HEK293 (cell line): ENCODE data around the gene CHEK1.

Source experiments
- CTCF ChIA-PET: fragments of 350-600 bp; formaldehyde crosslinking; extraction: SDS; loops from one replicate; lab custom pipeline; 2021; ENCODE audit warnings: antibody characterized with exemption; lab: Yijun Ruan, JAX
- POLR2A ChIA-PET: fragments of 300-600 bp; formaldehyde crosslinking; extraction: SDS; loops from one replicate; lab custom pipeline; 2020; ENCODE audit warnings: antibody characterized with exemption, inconsistent platforms; lab: Yijun Ruan, JAX
- H3K27ac ChIP-seq: fragments of 200-500 bp; sonication (Bioruptor generic); 2 replicates; pipeline ENCODE4 v1.5.1; 2014; ENCODE audit warnings: low read depth, low read length, control low read depth, inconsistent platforms; ENCODE audit errors: extremely low read depth
- H3K36me3 ChIP-seq, 2 experiments: fragments of 200-500 bp in 1 of 2; sonication (Bioruptor generic) in 1 of 2; 1 replicate in 1 of 2; 2 replicates in 1 of 2; pipeline ENCODE4 v1.5.1; 2014 to 2017; ENCODE audit warnings: inconsistent platforms in 2 of 2, low read length in 2 of 2; ENCODE audit not compliant: control insufficient read depth in 2 of 2, insufficient read depth in 1 of 2
- H3K4me1 ChIP-seq: fragments of 200-500 bp; sonication (Bioruptor generic); 2 replicates; pipeline ENCODE4 v1.5.1; 2014; ENCODE audit warnings: mild to moderate bottlenecking, low read length, inconsistent platforms; ENCODE audit not compliant: control insufficient read depth, insufficient read depth
- H3K4me3 ChIP-seq: 2 replicates; pipeline ENCODE4 v1.5.1; 2011; ENCODE audit warnings: low read depth, mild to moderate bottlenecking, control low read depth, low read length, moderate library complexity
- H3K9me3 ChIP-seq: fragments of 200-500 bp; sonication (Bioruptor generic); 2 replicates; pipeline ENCODE4 v1.5.1; 2014; ENCODE audit warnings: low read depth, low read length, inconsistent platforms; ENCODE audit not compliant: control insufficient read depth, insufficient read depth
- GLIS2 ChIP-seq: fragments of 450-650 bp; formaldehyde crosslinking; IDR thresholded peaks from 2 replicates; pipeline ENCODE4 v1.5.1; 2016; ENCODE audit warnings: missing biosample characterization, missing genetic modification characterization
- KLF7 ChIP-seq: fragments of 450-650 bp; formaldehyde crosslinking; IDR thresholded peaks from 2 replicates; pipeline ENCODE4 v1.5.1; 2016; ENCODE audit warnings: missing biosample characterization, missing genetic modification characterization, borderline replicate concordance
- PRDM1 ChIP-seq: fragments of 450-650 bp; formaldehyde crosslinking; IDR thresholded peaks from 2 replicates; pipeline ENCODE4; 2016; ENCODE audit warnings: missing biosample characterization, missing genetic modification characterization
- SCRT1 ChIP-seq: fragments of 450-650 bp; formaldehyde crosslinking; IDR thresholded peaks from 2 replicates; pipeline ENCODE4 v1.5.1; 2016; ENCODE audit warnings: missing biosample characterization, missing genetic modification characterization, borderline replicate concordance
- SP2 ChIP-seq: fragments of 450-650 bp; formaldehyde crosslinking; IDR thresholded peaks from 2 replicates; pipeline ENCODE4 v1.5.1; 2016; ENCODE audit warnings: missing biosample characterization, missing genetic modification characterization
- ZNF10 ChIP-seq: fragments of 450-650 bp; formaldehyde crosslinking; IDR thresholded peaks from 2 replicates; pipeline ENCODE4 v1.5.1; 2017; ENCODE audit warnings: missing biosample characterization, missing genetic modification characterization
- ZNF175 ChIP-seq: fragments of 450-650 bp; formaldehyde crosslinking; IDR thresholded peaks from 2 replicates; pipeline ENCODE4 v1.5.1; 2016; ENCODE audit warnings: missing biosample characterization, missing genetic modification characterization
- ZNF202 ChIP-seq: fragments of 450-650 bp; formaldehyde crosslinking; IDR thresholded peaks from 2 replicates; pipeline ENCODE4 v1.5.1; 2016; ENCODE audit warnings: missing biosample characterization, missing genetic modification characterization, borderline replicate concordance
- ZNF214 ChIP-seq: fragments of 450-650 bp; formaldehyde crosslinking; IDR thresholded peaks from 2 replicates; pipeline ENCODE4 v1.5.1; 2017; ENCODE audit warnings: missing biosample characterization, mild to moderate bottlenecking, missing genetic modification characterization, borderline replicate concordance
- ZNF221 ChIP-seq: fragments of 450-650 bp; formaldehyde crosslinking; IDR thresholded peaks from 2 replicates; pipeline ENCODE4 v1.5.1; 2017; ENCODE audit warnings: missing biosample characterization, missing genetic modification characterization, borderline replicate concordance
- ZNF24 ChIP-seq: fragments of 450-650 bp; formaldehyde crosslinking; IDR thresholded peaks from 2 replicates; pipeline ENCODE4 v1.5.1; 2016; ENCODE audit warnings: missing biosample characterization, missing genetic modification characterization
- ZNF248 ChIP-seq: fragments of 450-650 bp; formaldehyde crosslinking; IDR thresholded peaks from 2 replicates; pipeline ENCODE4 v1.5.1; 2017; ENCODE audit warnings: missing biosample characterization, missing genetic modification characterization
- ZNF350 ChIP-seq: fragments of 450-650 bp; formaldehyde crosslinking; IDR thresholded peaks from 2 replicates; pipeline ENCODE4 v1.5.0; 2017; ENCODE audit warnings: missing biosample characterization, mild to moderate bottlenecking, missing genetic modification characterization
- ZNF37A ChIP-seq: fragments of 450-650 bp; IDR thresholded peaks from 2 replicates; pipeline ENCODE4 v1.5.1; 2018; ENCODE audit warnings: missing biosample characterization, missing genetic modification characterization
- ZNF404 ChIP-seq: fragments of 450-650 bp; formaldehyde crosslinking; IDR thresholded peaks from 2 replicates; pipeline ENCODE4 v1.5.1; 2017; ENCODE audit warnings: missing biosample characterization, missing genetic modification characterization
- ZNF544 ChIP-seq: fragments of 450-650 bp; formaldehyde crosslinking; IDR thresholded peaks from 2 replicates; pipeline ENCODE4 v1.5.0; 2017; ENCODE audit warnings: missing biosample characterization, missing genetic modification characterization
- ZNF548 ChIP-seq: fragments of 450-650 bp; formaldehyde crosslinking; IDR thresholded peaks from 2 replicates; pipeline ENCODE4 v1.5.1; 2016; ENCODE audit warnings: missing biosample characterization, missing genetic modification characterization
- ZNF561 ChIP-seq: fragments of 450-650 bp; IDR thresholded peaks from 2 replicates; pipeline ENCODE4 v1.5.1; 2018; ENCODE audit warnings: missing biosample characterization, missing genetic modification characterization, borderline replicate concordance
- ZNF600 ChIP-seq: fragments of 450-650 bp; formaldehyde crosslinking; IDR thresholded peaks from 2 replicates; pipeline ENCODE4 v1.5.1; 2016; ENCODE audit warnings: missing biosample characterization, missing genetic modification characterization
- ZNF629 ChIP-seq: fragments of 450-650 bp; formaldehyde crosslinking; IDR thresholded peaks from 2 replicates; pipeline ENCODE4 v1.5.1; 2017; ENCODE audit warnings: missing biosample characterization, missing genetic modification characterization
- ZNF660 ChIP-seq: fragments of 450-650 bp; IDR thresholded peaks from 2 replicates; pipeline ENCODE4 v1.5.1; 2018; ENCODE audit warnings: missing biosample characterization, mild to moderate bottlenecking, missing genetic modification characterization
- ZNF664 ChIP-seq: fragments of 450-650 bp; formaldehyde crosslinking; IDR thresholded peaks from 2 replicates; pipeline ENCODE4 v1.5.1; 2016; ENCODE audit warnings: missing biosample characterization, missing genetic modification characterization
- ZNF76 ChIP-seq: fragments of 450-650 bp; formaldehyde crosslinking; IDR thresholded peaks from 2 replicates; pipeline ENCODE4; 2016; ENCODE audit warnings: low read depth, missing biosample characterization, missing genetic modification characterization, borderline replicate concordance
- ZNF768 ChIP-seq: fragments of 450-650 bp; formaldehyde crosslinking; IDR thresholded peaks from 2 replicates; pipeline ENCODE4 v1.5.1; 2018; ENCODE audit warnings: missing biosample characterization, mild to moderate bottlenecking, missing genetic modification characterization
- ZXDB ChIP-seq: fragments of 450-650 bp; formaldehyde crosslinking; IDR thresholded peaks from 2 replicates; pipeline ENCODE4 v1.5.1; 2016; ENCODE audit warnings: missing biosample characterization, missing genetic modification characterization
- TF ChIP-seq, protein P1 (sequence below): fragments of 450-650 bp; IDR thresholded peaks from 2 replicates; pipeline ENCODE4 v1.5.1; 2018; ENCODE audit warnings: missing biosample characterization, missing genetic modification characterization
- TF ChIP-seq, protein P2 (sequence below): fragments of 450-650 bp; formaldehyde crosslinking; IDR thresholded peaks from 2 replicates; pipeline ENCODE4 v1.5.1; 2016; ENCODE audit warnings: missing biosample characterization, missing genetic modification characterization
- TF ChIP-seq, protein P3 (sequence below): fragments of 450-650 bp; formaldehyde crosslinking; IDR thresholded peaks from 2 replicates; pipeline ENCODE4 v1.5.1; 2016; ENCODE audit warnings: missing biosample characterization, missing genetic modification characterization
- TF ChIP-seq, protein P4 (sequence below): fragments of 450-650 bp; formaldehyde crosslinking; IDR thresholded peaks from 2 replicates; pipeline ENCODE4 v1.5.1; 2016; ENCODE audit warnings: missing biosample characterization, missing genetic modification characterization, borderline replicate concordance
- TF ChIP-seq, protein P5 (sequence below): fragments of 450-650 bp; formaldehyde crosslinking; IDR thresholded peaks from 2 replicates; pipeline ENCODE4 v1.5.1; 2016; ENCODE audit warnings: missing biosample characterization, missing genetic modification characterization

CHEK1 gene

DNA sequence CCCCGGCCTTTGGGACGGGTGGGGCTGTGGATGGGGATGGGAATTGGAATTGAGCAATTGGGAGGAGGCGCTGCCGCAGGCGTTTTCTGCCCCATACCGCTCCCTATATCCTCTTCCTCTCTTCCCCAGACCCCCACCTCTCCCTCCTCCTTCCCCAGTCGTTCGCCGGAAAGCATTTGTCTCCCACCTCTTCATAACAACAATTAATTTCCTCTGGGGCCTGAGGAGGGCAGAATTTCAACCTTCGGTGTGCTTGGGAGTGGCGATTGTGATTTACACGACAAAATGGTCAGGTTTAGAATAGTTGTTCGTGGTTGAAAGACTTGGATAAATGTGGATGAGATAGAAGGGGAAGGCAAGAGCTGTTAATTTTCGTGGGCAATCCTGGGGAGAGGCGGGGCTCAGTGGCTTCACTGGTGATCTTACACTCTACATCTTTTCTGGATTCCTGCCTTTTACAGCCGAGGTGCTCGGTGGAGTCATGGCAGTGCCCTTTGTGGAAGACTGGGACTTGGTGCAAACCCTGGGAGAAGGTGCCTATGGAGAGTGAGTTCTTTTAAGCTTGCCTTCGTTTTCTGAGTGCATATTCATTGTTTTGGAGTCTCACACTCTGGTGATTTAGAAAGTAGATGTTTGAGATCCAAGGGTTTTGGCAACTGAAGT is 1.5 kb downstream of the CHEK1 start:
- CTCF ChIA-PET: interaction anchor here (0.7 to 1.4 kb wide), 5 partner anchors 9 to 247 kb away, joined by 3 to 4 read pairs (median 3); partner anchors contain the start of gene EI24
- H3K9me3 ChIP-seq: no peaks in the 10 kb centered on the region
- peak overlapping the region; percentile 74 for H3K4me3 ChIP-seq
- H3K4me1 ChIP-seq: peaks cover 2% of the 10 kb centered on the region; the same call in 1 of the 2 replicates
- H3K27ac ChIP-seq: peak overlapping the region; percentile 94
- peaks cover 10 to 35% of the 10 kb centered on the region in 2 experiments; a peak in 2 of 3 replicates for H3K36me3 ChIP-seq
- POLR2A ChIA-PET: interaction anchor here (0.7 to 3.2 kb wide), 7 partner anchors 10 to 277 kb away, joined by 3 to 24 read pairs (median 4); partner anchors contain the start of genes HYLS1, PUS3 and STT3A
- TF ChIP-seq, protein P1, sequence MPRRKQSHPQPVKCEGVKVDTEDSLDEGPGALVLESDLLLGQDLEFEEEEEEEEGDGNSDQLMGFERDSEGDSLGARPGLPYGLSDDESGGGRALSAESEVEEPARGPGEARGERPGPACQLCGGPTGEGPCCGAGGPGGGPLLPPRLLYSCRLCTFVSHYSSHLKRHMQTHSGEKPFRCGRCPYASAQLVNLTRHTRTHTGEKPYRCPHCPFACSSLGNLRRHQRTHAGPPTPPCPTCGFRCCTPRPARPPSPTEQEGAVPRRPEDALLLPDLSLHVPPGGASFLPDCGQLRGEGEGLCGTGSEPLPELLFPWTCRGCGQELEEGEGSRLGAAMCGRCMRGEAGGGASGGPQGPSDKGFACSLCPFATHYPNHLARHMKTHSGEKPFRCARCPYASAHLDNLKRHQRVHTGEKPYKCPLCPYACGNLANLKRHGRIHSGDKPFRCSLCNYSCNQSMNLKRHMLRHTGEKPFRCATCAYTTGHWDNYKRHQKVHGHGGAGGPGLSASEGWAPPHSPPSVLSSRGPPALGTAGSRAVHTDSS: no peak
- TF ChIP-seq ZNF10 (tag by site-specific recombination) (no peak), ZNF544 (tag by site-specific recombination) (no peak), ZNF768 (tag by site-specific recombination) (no peak), ZNF221 (no peak), ZNF248 (no peak), ZNF350 (tag by site-specific recombination) (no peak), PRDM1 (no peak), KLF7 (tag by site-specific recombination) (no peak), ZNF175 (tag by site-specific recombination) (no peak), ZNF664 (tag by site-specific recombination) (no peak), ZNF660 (tag by site-specific recombination) (no peak; the same call in 1 of the 2 replicates), ZNF629 (no peak), ZNF561 (tag by site-specific recombination) (no peak), ZNF37A (tag by site-specific recombination) (no peak), SP2 (tag by site-specific recombination) (peak; percentile 9), ZNF600 (tag by site-specific recombination) (no peak), GLIS2 (tag by site-specific recombination) (peak; percentile 27; the same call in 1 of the 2 replicates), ZNF548 (no peak), ZXDB (tag by site-specific recombination) (no peak), ZNF214 (tag by site-specific recombination) (no peak), ZNF404 (tag by site-specific recombination) (no peak), ZNF76 (no peak), ZNF24 (tag by site-specific recombination) (no peak), ZNF202 (tag by site-specific recombination) (no peak), SCRT1 (tag by site-specific recombination) (no peak)
- TF ChIP-seq, protein P2, sequence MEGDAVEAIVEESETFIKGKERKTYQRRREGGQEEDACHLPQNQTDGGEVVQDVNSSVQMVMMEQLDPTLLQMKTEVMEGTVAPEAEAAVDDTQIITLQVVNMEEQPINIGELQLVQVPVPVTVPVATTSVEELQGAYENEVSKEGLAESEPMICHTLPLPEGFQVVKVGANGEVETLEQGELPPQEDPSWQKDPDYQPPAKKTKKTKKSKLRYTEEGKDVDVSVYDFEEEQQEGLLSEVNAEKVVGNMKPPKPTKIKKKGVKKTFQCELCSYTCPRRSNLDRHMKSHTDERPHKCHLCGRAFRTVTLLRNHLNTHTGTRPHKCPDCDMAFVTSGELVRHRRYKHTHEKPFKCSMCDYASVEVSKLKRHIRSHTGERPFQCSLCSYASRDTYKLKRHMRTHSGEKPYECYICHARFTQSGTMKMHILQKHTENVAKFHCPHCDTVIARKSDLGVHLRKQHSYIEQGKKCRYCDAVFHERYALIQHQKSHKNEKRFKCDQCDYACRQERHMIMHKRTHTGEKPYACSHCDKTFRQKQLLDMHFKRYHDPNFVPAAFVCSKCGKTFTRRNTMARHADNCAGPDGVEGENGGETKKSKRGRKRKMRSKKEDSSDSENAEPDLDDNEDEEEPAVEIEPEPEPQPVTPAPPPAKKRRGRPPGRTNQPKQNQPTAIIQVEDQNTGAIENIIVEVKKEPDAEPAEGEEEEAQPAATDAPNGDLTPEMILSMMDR (tag by site-specific recombination): peak; percentile 65; the same call in 1 of the 2 replicates
- TF ChIP-seq, protein P3, sequence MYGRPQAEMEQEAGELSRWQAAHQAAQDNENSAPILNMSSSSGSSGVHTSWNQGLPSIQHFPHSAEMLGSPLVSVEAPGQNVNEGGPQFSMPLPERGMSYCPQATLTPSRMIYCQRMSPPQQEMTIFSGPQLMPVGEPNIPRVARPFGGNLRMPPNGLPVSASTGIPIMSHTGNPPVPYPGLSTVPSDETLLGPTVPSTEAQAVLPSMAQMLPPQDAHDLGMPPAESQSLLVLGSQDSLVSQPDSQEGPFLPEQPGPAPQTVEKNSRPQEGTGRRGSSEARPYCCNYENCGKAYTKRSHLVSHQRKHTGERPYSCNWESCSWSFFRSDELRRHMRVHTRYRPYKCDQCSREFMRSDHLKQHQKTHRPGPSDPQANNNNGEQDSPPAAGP: no peak
- TF ChIP-seq, protein P4, sequence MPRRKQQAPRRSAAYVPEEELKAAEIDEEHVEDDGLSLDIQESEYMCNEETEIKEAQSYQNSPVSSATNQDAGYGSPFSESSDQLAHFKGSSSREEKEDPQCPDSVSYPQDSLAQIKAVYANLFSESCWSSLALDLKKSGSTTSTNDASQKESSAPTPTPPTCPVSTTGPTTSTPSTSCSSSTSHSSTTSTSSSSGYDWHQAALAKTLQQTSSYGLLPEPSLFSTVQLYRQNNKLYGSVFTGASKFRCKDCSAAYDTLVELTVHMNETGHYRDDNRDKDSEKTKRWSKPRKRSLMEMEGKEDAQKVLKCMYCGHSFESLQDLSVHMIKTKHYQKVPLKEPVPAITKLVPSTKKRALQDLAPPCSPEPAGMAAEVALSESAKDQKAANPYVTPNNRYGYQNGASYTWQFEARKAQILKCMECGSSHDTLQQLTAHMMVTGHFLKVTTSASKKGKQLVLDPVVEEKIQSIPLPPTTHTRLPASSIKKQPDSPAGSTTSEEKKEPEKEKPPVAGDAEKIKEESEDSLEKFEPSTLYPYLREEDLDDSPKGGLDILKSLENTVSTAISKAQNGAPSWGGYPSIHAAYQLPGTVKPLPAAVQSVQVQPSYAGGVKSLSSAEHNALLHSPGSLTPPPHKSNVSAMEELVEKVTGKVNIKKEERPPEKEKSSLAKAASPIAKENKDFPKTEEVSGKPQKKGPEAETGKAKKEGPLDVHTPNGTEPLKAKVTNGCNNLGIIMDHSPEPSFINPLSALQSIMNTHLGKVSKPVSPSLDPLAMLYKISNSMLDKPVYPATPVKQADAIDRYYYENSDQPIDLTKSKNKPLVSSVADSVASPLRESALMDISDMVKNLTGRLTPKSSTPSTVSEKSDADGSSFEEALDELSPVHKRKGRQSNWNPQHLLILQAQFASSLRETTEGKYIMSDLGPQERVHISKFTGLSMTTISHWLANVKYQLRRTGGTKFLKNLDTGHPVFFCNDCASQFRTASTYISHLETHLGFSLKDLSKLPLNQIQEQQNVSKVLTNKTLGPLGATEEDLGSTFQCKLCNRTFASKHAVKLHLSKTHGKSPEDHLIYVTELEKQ (tag by site-specific recombination): no peak
- TF ChIP-seq, protein P5, sequence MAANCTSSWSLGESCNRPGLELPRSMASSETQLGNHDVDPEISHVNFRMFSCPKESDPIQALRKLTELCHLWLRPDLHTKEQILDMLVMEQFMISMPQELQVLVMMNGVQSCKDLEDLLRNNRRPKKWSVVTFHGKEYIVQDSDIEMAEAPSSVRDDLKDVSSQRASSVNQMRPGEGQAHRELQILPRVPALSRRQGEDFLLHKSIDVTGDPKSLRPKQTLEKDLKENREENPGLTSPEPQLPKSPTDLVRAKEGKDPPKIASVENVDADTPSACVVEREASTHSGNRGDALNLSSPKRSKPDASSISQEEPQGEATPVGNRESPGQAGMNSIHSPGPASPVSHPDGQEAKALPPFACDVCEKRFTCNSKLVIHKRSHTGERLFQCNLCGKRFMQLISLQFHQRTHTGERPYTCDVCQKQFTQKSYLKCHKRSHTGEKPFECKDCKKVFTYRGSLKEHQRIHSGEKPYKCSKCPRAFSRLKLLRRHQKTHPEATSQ: no peak
